GM19372 (cell line): ENCODE data around the gene GPC5.
"Not testable (repeated sequence)": the region's sequence is repeated elsewhere in the genome, so short reads cannot be mapped to it uniquely, and the experiment has no call there.

ENCODE experiments used
- ATAC-seq: cut with Tn5 transposase; IDR thresholded peaks from one replicate; pipeline ENCODE4 v1.9.1; 2021; ENCODE audit warnings: mild to moderate bottlenecking, low read depth, moderate library complexity; ENCODE audit not compliant: unreplicated experiment

GPC5 gene

GRCh38 chr13:91368676-91369440 is 29.6 kb upstream of the GPC5 start:
- ATAC-seq: no peak

DNA sequence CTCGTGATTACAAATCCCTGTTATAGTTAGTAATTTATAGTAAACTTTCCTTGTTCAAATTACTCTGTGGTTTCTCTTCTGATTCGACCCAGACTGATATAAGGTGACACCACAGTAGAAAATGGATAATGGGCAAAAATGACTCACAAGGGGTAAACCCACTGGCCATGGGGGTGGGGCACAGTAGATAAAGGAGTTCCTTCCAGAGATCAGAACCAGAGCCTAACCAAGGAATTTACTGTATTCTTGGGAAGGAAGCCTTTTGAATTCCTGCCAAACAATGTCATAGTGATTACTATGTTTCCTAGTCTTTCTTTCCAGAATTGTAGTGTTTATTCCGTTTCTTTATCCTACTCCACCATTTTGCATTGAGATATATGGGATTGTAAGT is 29.0 kb upstream of the GPC5 start:
- no peak for ATAC-seq

- ATAC-seq: no peak
Measured at GRCh38 chr13:91370501-91370900, 27.9 kb upstream of the GPC5 start.

DNA sequence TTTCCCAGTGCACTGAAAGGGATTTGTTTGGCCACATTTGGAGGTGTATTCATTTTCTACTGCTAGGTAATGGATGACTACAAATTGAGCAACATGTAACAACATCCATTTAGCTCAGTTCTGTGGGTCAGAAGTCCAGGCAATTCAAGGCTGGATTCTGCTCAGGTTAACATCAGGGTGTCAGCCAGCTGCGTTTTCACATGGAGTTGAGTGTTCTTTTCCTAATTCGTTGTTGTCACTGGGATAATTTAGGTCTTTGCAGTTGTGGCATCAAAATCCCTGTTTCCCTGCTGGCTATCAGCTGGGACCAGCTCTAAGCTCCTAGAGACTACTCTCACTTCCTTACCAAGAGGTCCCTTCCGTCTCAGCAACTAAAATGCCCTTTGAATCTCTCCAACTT is 25.5 kb upstream of the GPC5 start:
- ATAC-seq: no peak

DNA sequence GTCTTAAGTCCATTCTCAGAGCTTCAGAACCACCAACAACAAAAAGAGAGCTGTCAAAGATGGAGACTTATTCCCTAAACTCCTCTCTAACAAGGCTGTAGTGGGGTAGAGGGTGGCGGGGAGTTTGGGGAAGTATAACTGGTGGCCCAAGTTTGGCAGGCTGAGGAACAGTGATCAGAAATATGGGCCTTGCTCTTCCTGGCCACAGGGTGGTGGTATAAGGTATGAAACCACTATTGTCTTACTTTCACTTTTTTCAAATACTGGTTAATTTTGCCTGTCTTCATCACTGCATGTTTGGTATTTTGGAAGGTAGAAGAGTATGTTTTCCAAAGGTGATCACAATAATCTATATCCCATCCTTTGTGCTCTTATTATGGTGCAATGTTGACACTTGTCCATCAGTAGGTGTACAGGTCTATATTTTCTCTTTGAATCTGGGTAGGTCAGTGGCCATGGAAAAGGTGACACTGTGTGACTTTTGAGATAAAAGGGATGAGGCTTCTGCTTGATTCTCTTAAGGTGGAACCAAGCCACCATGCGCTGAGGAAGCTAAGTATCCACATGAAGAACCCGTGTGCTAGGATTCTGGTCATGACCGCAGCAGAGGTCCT is 23.2 kb upstream of the GPC5 start:
- peak; percentile 96 for ATAC-seq

- ATAC-seq: no peak
Measured at GRCh38 chr13:91381371-91381770, 17.1 kb upstream of the GPC5 start.

DNA sequence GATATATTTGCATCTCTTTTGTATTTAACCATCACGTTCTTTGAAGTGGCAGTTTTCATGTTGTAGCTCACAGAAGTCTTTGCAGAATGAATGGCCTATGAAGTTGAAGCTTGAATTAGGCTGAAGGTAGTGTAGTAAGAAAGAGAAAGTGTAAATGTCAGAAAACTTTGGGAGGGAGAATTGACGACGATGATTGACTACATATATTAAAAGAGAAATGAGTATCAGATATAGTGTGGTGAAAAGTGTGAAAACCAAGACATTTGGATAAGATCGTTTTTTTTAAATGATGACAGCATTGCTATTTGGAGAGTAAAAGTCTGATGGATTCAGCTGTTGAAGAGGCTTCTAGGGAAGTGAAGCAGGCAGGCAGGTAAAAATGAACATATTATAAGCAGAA is 14.6 kb upstream of the GPC5 start:
- no peak for ATAC-seq

DNA sequence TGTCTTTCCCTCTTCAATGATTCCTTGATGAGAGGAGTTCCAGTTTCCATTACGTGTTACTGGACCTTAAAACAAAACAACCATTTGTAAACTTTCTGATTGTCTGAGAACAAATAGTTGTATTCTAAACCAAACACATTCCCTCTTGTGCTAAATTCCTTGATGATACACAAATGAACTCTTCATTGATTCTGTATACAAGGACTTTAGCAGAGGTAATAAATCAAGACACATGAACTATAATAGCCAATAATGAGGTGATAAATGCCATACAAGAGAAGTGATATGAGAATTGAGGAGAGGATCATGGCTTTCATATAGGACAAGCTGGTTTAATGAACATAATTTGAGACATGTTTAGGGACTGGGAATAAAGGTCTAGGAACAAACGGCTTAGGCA is 13.5 kb upstream of the GPC5 start:
- no peak for ATAC-seq

- no peak for ATAC-seq
Measured at GRCh38 chr13:91389186-91389585, 9.2 kb upstream of the GPC5 start.

DNA sequence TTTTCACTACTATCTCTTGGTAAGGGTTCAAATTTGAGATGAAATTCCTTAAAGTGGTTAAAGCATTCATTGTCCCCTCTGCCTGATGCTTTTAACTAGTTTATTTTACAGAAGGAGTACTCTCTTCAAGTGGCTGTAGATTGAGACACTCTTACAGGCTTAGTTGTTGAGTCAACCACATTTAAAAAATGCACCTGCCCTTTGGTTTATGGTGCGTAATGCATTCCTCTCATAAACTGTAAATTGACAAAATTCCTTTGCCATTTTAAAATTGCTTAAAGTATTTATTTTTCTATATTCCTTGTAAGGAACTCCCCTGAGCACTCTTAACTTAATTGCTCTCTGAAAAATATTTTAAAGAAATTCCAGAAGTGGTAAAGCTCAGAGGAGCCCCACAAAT is 826 bp upstream of the GPC5 start:
- no peak for ATAC-seq

DNA sequence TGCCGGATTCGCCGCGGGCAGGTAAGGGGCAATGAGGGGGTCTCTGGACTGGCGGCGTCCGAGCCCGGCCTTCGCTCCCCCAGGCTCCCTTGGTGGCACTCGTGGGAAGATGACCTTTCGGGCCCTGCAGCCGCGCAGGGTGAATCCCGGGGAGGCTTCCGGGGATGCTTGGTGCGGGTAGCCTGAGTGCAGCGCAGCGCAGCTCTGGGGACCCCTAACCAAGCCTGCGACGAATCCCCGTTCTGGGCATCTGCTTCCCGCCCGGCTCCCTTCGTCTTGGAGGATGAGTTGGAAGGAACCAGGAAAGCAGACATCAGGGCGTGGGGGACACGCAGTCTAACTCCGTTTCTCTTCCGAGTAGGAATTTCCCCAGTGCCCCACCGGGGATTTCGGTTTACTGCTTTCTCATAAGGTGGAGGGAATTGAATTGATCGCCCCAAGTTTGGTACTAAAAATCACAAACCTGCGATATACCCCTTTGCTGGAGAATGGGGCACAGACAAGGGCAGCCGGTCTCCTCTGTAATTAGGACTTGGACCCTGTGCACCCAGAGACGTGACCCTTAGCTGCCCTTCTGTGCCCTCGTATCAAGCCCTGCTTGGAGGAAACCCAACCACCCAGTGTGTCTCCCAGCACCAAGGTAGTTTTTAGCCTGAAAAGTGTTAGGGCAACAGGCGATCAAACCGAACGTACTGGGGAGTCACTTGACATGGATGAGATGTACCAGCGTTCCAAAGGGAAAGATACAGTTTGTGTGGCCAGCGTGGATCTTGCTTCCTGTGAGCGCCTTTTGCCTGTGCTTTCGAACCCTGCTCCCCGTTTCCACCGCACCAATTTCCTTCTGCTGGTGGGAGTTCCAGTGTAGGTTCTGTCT is 1.0 kb downstream of the GPC5 start:
- ATAC-seq: peak; percentile 18

GRCh38 chr13:91400063-91400399 is 1.6 kb downstream of the GPC5 start:
- ATAC-seq: no peak

- no peak for ATAC-seq
Measured at GRCh38 chr13:91400671-91401070, 2.2 kb downstream of the GPC5 start.

DNA sequence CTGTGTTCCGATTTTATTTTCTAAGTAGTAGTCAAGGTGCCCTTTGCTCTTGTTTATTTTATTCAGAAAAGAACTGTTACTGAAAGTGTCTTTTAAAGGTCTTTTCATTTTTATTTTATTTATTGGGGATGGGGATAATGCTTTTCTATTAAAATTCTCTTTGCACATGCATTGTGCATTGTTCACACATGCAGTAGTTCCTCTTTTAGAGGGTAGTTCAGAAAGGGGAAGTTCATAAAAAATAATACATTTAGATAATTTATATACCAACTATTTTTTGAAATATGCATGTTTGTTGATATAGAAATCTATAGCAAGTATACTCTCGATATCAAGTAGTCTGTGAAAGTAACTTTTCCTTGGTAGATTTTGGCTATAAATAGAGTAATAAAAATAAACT is 3.5 kb downstream of the GPC5 start:
- no peak for ATAC-seq

GRCh38 chr13:91405240-91405639 is 6.8 kb downstream of the GPC5 start:
- peak; percentile 49 for ATAC-seq

DNA sequence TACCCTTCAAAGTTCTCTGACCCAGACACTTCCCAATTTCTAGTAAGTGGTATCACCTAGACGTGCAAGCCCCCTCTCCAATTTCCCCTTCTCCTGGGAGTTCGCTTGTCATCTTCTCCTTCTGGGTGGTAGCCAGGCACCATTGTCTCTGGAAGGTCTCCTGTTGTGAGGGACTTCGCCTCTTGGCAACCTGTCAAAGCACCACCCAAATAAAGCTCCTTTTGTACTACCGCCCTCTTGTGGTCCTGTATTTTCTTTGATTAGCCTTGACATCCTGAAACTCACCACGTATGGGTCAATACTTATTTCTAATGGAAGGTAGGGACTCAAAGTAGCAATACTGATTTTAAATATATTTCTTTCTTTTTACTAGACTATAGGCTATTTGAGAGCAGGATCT is 8.2 kb downstream of the GPC5 start:
- peak; percentile 64 for ATAC-seq

GRCh38 chr13:91408971-91409370 is 10.6 kb downstream of the GPC5 start:
- ATAC-seq: no peak

DNA sequence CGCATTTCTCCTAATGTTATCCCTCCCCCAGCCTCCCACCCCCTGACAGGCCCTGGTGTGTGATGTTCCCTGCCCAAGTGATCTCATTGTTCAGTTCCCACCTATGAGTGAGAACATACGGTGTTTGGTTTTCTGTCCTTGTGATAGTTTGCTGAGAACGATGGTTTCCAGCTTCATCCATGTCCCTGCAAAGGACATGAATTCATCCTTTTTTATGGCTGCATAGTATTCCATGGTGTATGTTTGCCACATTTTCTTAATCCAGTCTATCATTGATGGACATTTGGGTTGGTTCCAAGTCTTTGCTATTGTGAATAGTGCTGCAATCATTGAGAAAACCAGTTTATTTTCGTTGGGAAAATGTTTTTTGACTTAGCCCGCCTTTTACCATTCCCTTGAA is 18.2 kb downstream of the GPC5 start:
- ATAC-seq: not testable (repeated sequence)

GRCh38 chr13:91417660-91418325 is 19.4 kb downstream of the GPC5 start:
- ATAC-seq: no peak

- no peak for ATAC-seq
Measured at GRCh38 chr13:91426913-91427312, 28.5 kb downstream of the GPC5 start.

- not testable (repeated sequence) for ATAC-seq
Measured at GRCh38 chr13:91438674-91439073, 40.3 kb downstream of the GPC5 start.
